CD4-positive, alpha-beta T cell treated with Interleukin-15 for 1 hour (primary cell): Measurements from ENCODE around the gene CASP14.
"Not testable (repeated sequence)": the region's sequence is repeated elsewhere in the genome, so short reads cannot be mapped to it uniquely, and the experiment has no call there.

Source experiments
- DNase-seq: peaks from one replicate; pipeline ENCODE4 v3.0.0-alpha.2; 2020

The CASP14 gene

GRCh38 chr19:15048885-15049541 is at the start of gene CASP14:
CASP14 (plus strand) TSS chr19:15049480; CDS start chr19:15052252, 2,772 bp downstream.
- DNase-seq = no peak

- DNase-seq = no peak
These were observed 41.0 kb upstream of the CASP14 start for GRCh38 chr19:15008308-15008707.

- DNase-seq = no peak
These were observed 38.6 kb upstream of the CASP14 start for GRCh38 chr19:15010501-15011300.

DNA sequence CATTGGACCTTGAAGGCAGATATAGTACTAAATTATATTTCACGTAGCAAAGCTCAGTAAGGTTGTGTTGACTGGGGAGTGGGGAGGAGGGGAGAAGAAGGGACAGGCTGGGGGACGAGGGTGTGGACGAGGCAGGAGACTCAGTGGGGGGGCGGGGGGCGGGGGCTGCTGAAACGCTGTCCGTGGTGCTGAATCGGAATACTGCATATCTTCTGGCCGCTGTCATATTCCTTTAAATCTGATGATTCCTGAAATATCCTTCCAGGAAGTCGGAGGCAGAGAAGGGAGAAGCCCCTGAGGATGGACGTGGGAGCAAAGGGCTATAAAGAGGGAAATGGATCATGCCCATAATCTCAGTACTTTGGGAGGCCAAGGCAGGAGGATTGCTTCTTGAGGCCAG is 34.7 kb upstream of the CASP14 start:
- no peak for DNase-seq

DNA sequence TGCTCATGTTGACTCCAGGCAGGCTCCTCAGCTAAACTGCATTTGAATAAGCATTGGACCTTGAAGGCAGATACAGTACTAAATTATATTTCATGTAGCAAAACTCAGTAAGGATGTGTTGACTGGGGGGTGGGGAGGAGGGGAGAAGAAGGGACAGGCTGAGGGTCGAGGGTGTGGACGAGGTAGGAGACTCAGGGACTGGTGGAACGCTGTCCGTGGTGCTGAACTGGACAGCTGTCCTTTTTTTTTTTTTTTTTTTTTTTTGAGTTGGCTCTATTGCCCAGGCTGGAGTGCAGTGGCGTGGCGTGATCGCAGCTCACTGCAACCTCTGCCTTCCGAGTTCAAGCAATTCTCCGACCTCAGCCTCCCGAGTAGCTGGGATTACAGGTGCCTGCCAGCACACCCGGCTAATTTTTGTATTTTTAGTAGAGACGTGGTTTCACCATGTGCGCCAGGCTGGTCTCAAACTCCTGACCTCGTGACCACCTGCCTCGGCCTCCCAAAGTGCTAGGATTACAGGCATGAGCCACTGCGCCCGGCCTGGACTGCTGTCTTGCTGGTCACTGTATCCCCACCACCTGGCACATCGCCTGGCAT is 33.2 kb upstream of the CASP14 start:
- DNase-seq = no peak

DNA sequence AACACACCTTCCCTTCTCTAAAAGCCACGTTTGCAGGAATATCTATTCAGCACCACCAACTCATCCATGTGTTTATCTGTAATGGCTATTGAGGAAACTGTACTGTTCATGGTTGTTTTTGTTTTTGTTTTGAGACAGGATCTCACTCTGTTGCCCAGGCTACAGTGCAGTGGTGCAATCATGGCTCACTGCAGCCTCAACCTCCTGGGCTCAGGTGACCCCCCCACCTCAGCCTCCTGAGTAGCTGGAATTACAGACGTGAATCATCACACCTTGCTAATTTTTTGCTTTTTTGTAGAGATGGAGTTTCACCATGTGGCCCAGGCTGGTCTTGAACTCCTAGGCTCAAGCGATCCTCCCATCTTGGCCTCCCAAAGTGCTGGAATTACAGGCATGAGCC is 30.4 kb upstream of the CASP14 start:
- not testable (repeated sequence) for DNase-seq

DNA sequence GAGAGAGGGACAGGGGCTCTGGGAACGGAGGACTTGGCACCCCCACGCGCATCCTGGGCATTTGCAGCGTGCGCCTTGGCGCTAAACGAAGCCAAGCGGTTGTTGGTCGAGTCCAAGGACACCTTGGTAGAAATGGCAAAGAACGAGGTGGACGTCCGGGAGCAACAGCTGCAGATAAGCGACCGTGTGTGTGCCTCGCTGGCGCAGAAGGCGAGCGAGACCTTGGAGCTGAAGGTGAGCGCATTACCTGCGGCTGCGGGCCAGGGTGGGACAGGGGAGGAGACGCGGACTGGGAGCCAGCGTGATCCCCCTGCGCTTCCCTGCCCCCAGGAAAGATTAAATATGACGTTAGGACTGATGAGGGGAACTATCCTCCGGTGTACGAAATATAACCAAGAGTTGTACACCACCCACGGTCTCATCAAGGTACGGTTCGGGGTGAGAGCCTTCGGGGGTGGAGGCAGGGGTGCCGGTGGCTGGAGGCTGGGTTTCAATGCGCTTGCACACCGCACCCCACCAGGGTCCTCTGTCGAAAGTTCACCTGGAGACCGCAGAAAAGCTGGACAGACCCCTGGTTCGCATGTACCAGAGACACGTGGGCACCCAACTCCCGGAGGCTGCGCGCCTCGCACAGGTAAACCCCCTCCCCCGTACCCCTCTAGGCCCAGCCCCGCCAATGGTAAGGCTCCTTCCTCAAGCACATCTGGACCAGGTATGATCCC is 27.8 kb upstream of the CASP14 start:
- no peak for DNase-seq

DNA sequence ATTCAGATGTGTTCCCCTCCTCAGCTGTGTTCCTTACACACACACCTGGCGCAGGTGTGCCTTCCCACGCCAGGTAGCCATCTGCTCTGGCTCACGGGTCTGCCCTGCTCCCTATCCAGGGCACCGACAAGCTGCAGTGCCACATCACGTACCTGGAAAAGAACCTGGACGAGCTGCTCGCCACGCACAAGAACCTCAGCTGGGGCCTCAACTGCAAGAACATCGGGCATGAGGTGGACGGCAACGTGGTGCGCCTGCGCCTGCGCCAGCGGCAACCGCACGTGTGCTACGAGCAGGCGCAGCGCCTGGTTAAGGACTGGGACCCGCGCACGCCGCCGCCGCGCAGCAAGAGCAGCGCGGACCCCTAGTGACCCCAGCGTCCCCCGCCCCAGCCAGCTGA is 26.5 kb upstream of the CASP14 start:
- DNase-seq = no peak

- no peak for DNase-seq
These were observed 24.1 kb upstream of the CASP14 start for GRCh38 chr19:15025217-15025616.

- DNase-seq = no peak
These were observed 20.8 kb upstream of the CASP14 start for GRCh38 chr19:15028490-15028889.

DNA sequence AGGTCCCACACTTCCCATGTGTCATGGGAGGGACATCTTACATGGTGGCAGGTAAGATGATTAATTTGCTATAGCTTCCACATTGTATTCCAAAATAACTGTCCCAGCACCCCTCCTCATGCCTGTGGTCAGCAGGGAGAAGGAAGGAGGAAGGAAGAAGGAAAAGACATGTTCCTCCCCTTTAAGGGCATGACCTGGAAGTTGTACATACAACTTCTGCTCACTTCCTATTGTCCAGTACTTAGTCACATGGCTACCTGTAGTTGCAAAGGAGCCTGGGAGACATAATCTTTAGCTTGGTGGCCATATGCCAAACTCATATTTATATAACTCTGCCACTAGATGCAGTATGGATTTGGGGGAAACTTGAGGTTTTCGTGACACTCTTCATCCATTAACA is 17.6 kb upstream of the CASP14 start:
- DNase-seq = no peak

- DNase-seq = no peak
These were observed 13.4 kb upstream of the CASP14 start for GRCh38 chr19:15035795-15036311.

GRCh38 chr19:15037586-15037985 is 11.7 kb upstream of the CASP14 start:
- DNase-seq = no peak

GRCh38 chr19:15038294-15038693 is 11.0 kb upstream of the CASP14 start:
- DNase-seq = no peak

GRCh38 chr19:15042003-15042402 is 7.3 kb upstream of the CASP14 start:
- no peak for DNase-seq

- DNase-seq = no peak
These were observed 6.5 kb upstream of the CASP14 start for GRCh38 chr19:15042826-15043225.

- DNase-seq = no peak
These were observed 3.8 kb upstream of the CASP14 start for GRCh38 chr19:15045506-15045905.

GRCh38 chr19:15047680-15048079 is 1.6 kb upstream of the CASP14 start:
- no peak for DNase-seq

- DNase-seq = no peak
These were observed 1.2 kb upstream of the CASP14 start for GRCh38 chr19:15048128-15048527.

- no peak for DNase-seq
These were observed 1.4 kb downstream of the CASP14 start for GRCh38 chr19:15050639-15051038.

GRCh38 chr19:15062036-15062435 is 12.8 kb downstream of the CASP14 start:
- DNase-seq = no peak

DNA sequence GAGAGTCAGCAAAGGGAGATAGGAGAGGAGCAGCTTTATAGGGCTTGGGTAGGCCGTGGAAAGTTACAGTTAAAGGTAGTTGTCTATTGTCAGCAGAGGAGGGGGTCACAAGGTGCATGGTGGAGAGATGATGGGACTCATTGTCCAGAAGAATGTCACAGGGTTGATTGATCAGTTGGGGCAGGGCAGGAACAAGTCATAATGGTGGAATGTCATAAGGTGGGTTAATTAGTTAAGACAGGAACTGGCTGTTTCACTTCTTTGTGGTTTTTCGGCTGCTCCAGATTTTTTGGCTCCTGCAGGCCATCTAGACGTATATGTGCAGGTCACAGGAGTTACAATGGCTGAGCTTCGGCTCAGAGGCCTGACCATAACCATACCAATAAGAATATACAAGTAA is 21.1 kb downstream of the CASP14 start:
- not testable (repeated sequence) for DNase-seq
